Measurements from ENCODE around the gene ADAM12. TPM values are rescaled to one million over a fixed set of nuclear protein-coding genes. Genes with fewer than 3 reads are reported as not detected.

ADAM12 gene
- total RNA-seq, 1 donor from 2014 or later, result 8.0 TPM

GRCh38 chr10:126130271-126130710, 258.0 kb downstream of the ADAM12 start:
- Mint-ChIP-seq H3K4me1 (peaks cover 16% of the 10 kb centered on the region), H3K27me3 (ENCODE audit: insufficient read depth, low read depth) (peaks cover 9% of the 10 kb centered on the region), H3K27ac (peak overlapping the region; percentile 76), H3K9me3 (peaks cover 2% of the 10 kb centered on the region), H3K4me3 (no peak overlapping the region), H3K36me3 (no peaks in the 10 kb centered on the region)
- Histone ChIP-seq H2AFZ (replicated peaks) (no peak overlapping the region), H4K20me1 (ENCODE audit: low read depth) (no peaks in the 10 kb centered on the region), H3K27ac (no peak overlapping the region), H3K4me1 (peaks cover 6% of the 10 kb centered on the region), H3K9ac (no peak overlapping the region), H3K79me2 (ENCODE audit: low read depth) (no peaks in the 10 kb centered on the region), H3F3A (ENCODE audit: low read depth) (no peaks in the 10 kb centered on the region), H3K4me3 (no peak overlapping the region), H3K9me3 (ENCODE audit: low read depth) (no peaks in the 10 kb centered on the region), H3K27me3 (no peaks in the 10 kb centered on the region), H3K36me3 (no peaks in the 10 kb centered on the region), H3K4me2 (no peak overlapping the region)
- DNase-seq (ENCODE audit: low spot score), result no peak
- no peak for TF ChIP-seq CTCF (IDR thresholded peaks at IDR 0.05)
- no peak for TF ChIP-seq EZH2phosphoT487 (IDR thresholded peaks at IDR 0.05)
- no peak for TF ChIP-seq EZH2 (IDR thresholded peaks at IDR 0.05)

- Mint-ChIP-seq H3K4me1 (peaks cover 23% of the 10 kb centered on the region), H3K36me3 (no peaks in the 10 kb centered on the region), H3K27me3 (ENCODE audit: insufficient read depth, low read depth) (peaks cover 11% of the 10 kb centered on the region), H3K9me3 (peaks cover 2% of the 10 kb centered on the region), H3K27ac (no peak overlapping the region), H3K4me3 (no peak overlapping the region)
- Histone ChIP-seq H2AFZ (replicated peaks) (no peak overlapping the region), H3K79me2 (ENCODE audit: low read depth) (no peaks in the 10 kb centered on the region), H3K36me3 (no peaks in the 10 kb centered on the region), H3K27ac (no peak overlapping the region), H4K20me1 (ENCODE audit: low read depth) (no peaks in the 10 kb centered on the region), H3K4me1 (peaks cover 6% of the 10 kb centered on the region), H3K4me3 (no peak overlapping the region), H3K9me3 (ENCODE audit: low read depth) (no peaks in the 10 kb centered on the region), H3K27me3 (no peaks in the 10 kb centered on the region), H3F3A (ENCODE audit: low read depth) (no peaks in the 10 kb centered on the region), H3K9ac (no peak overlapping the region), H3K4me2 (no peak overlapping the region)
- DNase-seq (ENCODE audit: low spot score), result no peak
- TF ChIP-seq CTCF (IDR thresholded peaks at IDR 0.05) (no peak), EZH2phosphoT487 (IDR thresholded peaks at IDR 0.05) (no peak)
These were observed 259.3 kb downstream of the ADAM12 start for GRCh38 chr10:126129026-126129425.

- Mint-ChIP-seq H3K36me3 (no peaks in the 10 kb centered on the region), H3K4me3 (no peak overlapping the region), H3K9me3 (peaks cover 2% of the 10 kb centered on the region), H3K27ac (peak overlapping the region; percentile 92), H3K4me1 (peaks cover 26% of the 10 kb centered on the region), H3K27me3 (ENCODE audit: insufficient read depth, low read depth) (peaks cover 11% of the 10 kb centered on the region)
- Histone ChIP-seq H3K9ac (no peak overlapping the region), H3K79me2 (ENCODE audit: low read depth) (no peaks in the 10 kb centered on the region), H3K27ac (no peak overlapping the region), H4K20me1 (ENCODE audit: low read depth) (no peaks in the 10 kb centered on the region), H3K9me3 (ENCODE audit: low read depth) (no peaks in the 10 kb centered on the region), H3K36me3 (no peaks in the 10 kb centered on the region), H2AFZ (replicated peaks) (no peak overlapping the region), H3F3A (ENCODE audit: low read depth) (no peaks in the 10 kb centered on the region), H3K4me1 (peaks cover 11% of the 10 kb centered on the region), H3K27me3 (no peaks in the 10 kb centered on the region), H3K4me3 (no peak overlapping the region), H3K4me2 (no peak overlapping the region)
- DNase-seq (ENCODE audit: low spot score), result no peak
- no peak for TF ChIP-seq EZH2phosphoT487 (IDR thresholded peaks at IDR 0.05)
- TF ChIP-seq EZH2 (IDR thresholded peaks at IDR 0.05), result no peak
- no peak for TF ChIP-seq CTCF (IDR thresholded peaks at IDR 0.05)
These were observed 259.7 kb downstream of the ADAM12 start for GRCh38 chr10:126128581-126128980.
